GM18951 (cell line): ENCODE results near the gene CFP.

Source experiments
- POLR2A ChIP-seq: IDR thresholded peaks from 4 replicates; pipeline ENCODE4 v1.6.1; 2011; ENCODE audit warnings: mild to moderate bottlenecking; ENCODE audit not compliant: insufficient read length, insufficient read depth; ENCODE audit errors: extremely low read depth
- in situ Hi-C: fragments of 300-500 bp; cut with MboI; formaldehyde crosslinking; loops from one replicate; pipeline ENCODE4 v1.12.0; 2022; ENCODE audit warnings: low sequenced_read_pairs, mixed read lengths, inconsistent platforms; ENCODE audit not compliant: unreplicated experiment

CFP gene

GRCh38 chrX:47579537-47579936, 50.2 kb downstream of the CFP start:
- in situ Hi-C loops, result no loop called here
- TF ChIP-seq POLR2A, result no peak

GRCh38 chrX:47578692-47579091, 51.0 kb downstream of the CFP start:
- in situ Hi-C loops, result no loop called here
- no peak for TF ChIP-seq POLR2A

- no peak for TF ChIP-seq POLR2A
- in situ Hi-C loops, result no loop called here
Observed at GRCh38 chrX:47577901-47578300, 51.8 kb downstream of the CFP start.

GRCh38 chrX:47577424-47577823, 52.3 kb downstream of the CFP start:
- TF ChIP-seq POLR2A, result no peak
- in situ Hi-C loops, result no loop called here

- in situ Hi-C loops, result no loop called here
Observed at GRCh38 chrX:47576021-47576898, 53.5 kb downstream of the CFP start.

GRCh38 chrX:47574547-47575301, 55.0 kb downstream of the CFP start:
- in situ Hi-C loops, result no loop called here
- TF ChIP-seq POLR2A, result no peak

More at GRCh38 chrX:47576021-47576898, 53.5 kb downstream of the CFP start:
- TF ChIP-seq POLR2A, result no peak

- in situ Hi-C loops, result no loop called here
- no peak for TF ChIP-seq POLR2A
Observed at GRCh38 chrX:47574076-47574546, 55.6 kb downstream of the CFP start.

- TF ChIP-seq POLR2A, result no peak
- in situ Hi-C loops, result no loop called here
Observed at GRCh38 chrX:47573341-47574075, 56.2 kb downstream of the CFP start.
